Ureter (tissue), 1 donor: ENCODE measurements around the gene FLRT1. TPM values are rescaled to one million over a fixed set of nuclear protein-coding genes. Genes with fewer than 3 reads are reported as not detected.

ENCODE experiments used
- DNase-seq: peaks from one replicate; pipeline ENCODE4 v3.0.0-alpha.2; 2020; ENCODE audit warnings: low spot score
- total RNA-seq: library from RNA; stranded (reverse); gene quantifications from one replicate; pipeline ENCODE4 v1.2.4, GENCODE V29; 2023
- donor health status: DM: yes; HTN: yes; CAD: no.

The FLRT1 gene, protein sequence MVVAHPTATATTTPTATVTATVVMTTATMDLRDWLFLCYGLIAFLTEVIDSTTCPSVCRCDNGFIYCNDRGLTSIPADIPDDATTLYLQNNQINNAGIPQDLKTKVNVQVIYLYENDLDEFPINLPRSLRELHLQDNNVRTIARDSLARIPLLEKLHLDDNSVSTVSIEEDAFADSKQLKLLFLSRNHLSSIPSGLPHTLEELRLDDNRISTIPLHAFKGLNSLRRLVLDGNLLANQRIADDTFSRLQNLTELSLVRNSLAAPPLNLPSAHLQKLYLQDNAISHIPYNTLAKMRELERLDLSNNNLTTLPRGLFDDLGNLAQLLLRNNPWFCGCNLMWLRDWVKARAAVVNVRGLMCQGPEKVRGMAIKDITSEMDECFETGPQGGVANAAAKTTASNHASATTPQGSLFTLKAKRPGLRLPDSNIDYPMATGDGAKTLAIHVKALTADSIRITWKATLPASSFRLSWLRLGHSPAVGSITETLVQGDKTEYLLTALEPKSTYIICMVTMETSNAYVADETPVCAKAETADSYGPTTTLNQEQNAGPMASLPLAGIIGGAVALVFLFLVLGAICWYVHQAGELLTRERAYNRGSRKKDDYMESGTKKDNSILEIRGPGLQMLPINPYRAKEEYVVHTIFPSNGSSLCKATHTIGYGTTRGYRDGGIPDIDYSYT
- 0.13 TPM for total RNA-seq

DNA sequence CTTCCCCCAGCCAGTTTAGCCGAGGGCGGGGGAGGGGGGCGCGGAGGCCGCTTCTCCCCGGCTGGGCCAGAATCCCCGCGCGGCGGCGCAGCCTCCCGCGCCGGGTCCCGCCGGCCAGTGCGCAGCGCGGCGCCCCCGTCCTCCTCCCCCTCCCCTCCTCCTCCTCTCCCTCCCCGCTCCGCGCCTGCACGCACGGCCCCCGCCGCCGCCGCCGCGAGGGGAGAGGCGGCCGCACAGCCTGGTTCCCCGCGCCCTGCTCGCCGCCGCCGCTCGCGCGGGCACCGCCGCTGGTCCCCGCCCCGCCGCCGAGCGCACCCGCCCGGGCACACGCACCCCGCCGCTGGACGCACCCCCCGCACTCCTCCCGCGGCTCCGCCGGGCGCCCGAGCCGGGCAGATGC is at the start of gene FLRT1:
Gene FLRT1 (plus strand): TSS at position 356 of the 400 bp plus-strand sequence. CDS start 80,337 bp downstream, outside the sequence.
- DNase-seq = no peak

DNA sequence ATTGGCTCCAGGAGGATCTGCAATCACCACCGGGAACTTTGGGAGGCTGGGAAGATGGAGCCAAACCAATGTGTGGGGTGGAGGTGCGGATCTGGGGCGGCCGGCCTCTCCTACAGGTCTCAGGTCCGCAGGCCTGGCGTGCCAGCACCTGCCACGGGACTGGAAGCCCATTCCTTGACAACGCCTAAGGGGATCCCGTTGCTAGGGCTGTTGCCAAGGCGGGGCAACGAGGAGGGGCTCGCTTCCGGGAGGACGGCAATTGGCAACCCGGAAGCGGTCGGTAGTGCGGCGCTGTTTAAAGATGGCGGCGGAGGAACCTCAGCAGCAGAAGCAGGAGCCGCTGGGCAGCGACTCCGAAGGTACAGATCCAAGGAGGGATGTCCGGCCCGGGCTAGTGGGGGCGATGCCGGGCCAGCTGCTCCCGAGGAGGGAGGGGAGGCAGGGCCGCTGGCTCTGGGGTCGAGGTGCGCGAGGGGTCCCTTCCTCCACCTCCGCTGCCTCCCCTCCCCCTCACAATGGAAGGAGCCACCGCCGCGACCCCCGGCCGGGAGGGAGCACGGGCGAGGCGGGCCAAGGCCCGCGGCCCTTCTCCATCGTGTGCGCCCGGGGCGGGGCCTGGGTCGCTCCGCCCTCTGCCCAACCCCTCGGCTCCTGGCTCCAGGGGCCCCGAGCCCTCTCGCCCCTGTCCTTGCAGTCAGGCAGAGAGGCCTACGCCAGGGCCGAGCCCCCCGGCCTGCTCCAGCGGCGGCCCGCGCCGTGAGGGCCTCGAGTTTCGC is 49.4 kb upstream of the FLRT1 start, which contains the start of gene OTUB1:
Gene OTUB1 (plus strand): TSS at position 283 of the 776 bp plus-strand sequence. CDS start 19 bp downstream, at position 302.
- peak; percentile 94 for DNase-seq

DNA sequence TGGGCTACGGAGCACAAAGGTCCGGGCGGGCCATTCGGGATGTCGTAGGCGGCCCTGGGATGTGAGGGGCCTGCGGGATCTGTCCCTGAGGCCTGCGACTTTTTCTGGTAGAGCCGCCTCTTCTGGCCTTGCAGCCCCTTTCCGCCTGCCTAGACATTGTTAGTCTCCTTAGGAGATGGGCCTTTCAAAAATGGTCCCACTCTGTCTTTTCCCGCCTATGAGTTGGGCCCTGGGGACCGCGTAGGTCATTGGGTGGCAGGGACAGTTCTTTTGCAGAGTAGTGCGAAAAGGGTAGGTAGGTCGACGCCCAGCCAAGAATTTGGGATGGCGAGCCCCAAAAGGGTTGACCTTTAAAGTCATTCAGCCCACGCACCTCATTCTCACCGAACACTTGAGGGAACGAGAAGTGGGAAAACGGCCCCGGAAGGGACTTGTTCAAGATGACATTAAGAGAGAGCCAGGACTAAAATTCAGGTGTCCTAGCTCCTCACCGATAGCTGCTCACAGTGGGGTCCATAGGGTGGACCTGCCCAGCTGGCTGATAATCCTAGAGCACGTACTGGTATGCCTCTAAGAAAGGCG is 48.7 kb upstream of the FLRT1 start:
- DNase-seq = no peak

DNA sequence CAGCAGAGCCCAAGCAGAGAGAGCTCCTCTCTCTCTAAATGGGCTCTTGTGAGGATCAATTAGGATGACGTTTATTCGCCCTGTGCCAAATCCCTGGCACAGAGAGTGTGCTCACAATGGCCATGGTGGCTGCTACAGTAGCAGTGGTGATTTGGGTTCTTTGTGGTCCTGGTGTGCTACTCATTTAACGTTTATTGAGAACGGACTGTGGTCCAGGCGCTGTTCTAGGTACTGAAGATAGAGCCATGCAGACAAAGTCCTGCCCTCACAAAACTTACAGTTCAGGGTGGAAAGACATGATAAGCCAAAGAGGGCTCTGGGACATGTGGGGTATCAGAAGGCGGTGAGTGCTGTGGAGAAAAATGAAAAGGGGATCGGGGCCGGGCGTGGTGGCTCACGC is 44.2 kb upstream of the FLRT1 start:
- no peak for DNase-seq

DNA sequence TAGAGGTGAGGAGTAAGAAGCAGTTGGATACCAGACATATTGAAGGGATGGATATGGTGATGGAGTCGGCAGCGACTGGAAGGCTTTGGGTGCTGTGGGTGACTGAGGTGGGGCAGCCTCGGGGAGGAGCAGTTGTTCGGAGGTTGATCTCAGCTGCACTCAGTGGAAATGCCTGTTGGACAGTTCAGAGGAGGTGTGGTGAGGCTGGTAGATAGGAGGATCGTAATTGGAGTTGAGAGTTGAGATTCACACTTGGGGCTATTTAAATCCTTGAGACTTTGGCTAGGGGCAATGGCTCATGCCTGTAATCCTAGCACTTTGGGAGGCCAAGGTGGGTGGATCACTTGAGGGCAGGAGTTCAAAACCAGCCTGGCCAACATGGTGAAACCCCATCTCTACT is 42.6 kb upstream of the FLRT1 start:
- DNase-seq = no peak

DNA sequence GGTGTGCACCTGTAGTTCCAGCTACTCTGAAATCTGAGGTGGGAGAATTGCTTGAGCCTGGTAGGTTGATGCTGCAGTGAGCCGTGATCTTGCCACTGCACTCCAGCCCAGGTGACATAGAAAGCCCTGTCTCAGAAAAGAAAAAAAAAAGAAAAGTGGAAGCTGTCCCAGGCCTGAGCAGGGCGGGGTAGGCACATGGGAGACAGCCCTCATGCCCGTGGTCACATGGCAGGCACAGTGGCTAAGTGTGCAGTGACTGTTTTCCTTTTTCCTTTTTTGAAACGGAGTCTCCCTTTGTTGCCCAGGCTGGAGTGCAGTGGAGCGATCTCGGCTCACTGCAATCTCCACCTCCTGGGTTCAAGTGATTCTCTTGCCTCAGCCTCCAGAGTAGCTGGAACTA is 41.7 kb upstream of the FLRT1 start:
- DNase-seq = no peak

DNA sequence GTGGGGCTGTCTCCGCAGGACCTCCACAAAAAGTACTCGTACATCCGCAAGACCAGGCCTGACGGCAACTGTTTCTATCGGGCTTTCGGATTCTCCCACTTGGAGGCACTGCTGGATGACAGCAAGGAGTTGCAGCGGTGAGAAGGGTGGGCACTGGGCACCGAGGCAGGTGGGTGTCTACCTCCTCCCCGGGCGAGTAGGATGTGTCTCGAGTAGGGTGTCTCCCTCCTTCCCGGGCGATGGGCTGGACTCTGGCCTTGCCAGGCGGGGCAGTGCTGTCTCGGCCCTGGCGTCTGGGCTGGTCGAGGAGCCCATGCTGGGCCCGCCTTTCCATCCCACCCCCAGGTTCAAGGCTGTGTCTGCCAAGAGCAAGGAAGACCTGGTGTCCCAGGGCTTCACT is 39.2 kb upstream of the FLRT1 start:
- DNase-seq = no peak

DNA sequence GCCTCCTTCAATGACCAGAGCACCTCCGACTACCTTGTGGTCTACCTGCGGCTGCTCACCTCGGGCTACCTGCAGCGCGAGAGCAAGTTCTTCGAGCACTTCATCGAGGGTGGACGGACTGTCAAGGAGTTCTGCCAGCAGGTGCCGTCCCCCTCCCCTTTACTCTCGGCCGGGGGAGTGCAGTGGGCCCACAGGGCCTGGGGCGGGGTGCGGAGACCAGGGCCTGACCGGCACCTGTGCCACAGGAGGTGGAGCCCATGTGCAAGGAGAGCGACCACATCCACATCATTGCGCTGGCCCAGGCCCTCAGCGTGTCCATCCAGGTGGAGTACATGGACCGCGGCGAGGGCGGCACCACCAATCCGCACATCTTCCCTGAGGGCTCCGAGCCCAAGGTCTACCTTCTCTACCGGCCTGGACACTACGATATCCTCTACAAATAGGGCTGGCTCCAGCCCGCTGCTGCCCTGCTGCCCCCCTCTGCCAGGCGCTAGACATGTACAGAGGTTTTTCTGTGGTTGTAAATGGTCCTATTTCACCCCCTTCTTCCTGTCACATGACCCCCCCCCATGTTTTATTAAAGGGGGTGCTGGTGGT is 38.5 kb upstream of the FLRT1 start:
- DNase-seq = no peak

DNA sequence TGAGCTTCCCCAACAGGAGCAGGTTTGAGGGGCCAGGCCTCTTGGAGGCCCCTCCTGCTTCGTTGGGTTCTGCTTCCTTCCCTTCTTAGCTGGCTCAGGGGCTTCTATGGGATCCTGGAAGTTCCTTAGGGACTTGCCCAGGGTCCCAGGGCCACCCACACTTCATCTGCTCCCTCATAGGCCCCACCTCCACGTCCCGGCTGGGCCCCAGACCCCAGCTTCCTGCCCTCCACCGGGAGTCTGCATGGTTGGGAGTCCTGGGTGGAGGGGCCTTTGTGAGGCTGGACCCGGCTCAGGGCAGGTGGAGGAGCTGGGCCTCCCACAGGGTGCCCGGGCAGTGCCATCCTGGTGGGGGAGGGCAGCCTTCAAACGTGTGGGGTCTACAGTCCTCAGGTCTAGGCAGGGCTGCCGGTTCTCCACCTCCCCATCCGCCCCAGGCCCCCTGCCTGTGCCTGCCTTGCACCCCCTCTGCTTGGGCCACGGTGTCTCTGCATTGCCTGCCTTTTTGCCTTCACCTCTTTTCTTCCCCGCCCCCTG is 37.9 kb upstream of the FLRT1 start:
- no peak for DNase-seq

DNA sequence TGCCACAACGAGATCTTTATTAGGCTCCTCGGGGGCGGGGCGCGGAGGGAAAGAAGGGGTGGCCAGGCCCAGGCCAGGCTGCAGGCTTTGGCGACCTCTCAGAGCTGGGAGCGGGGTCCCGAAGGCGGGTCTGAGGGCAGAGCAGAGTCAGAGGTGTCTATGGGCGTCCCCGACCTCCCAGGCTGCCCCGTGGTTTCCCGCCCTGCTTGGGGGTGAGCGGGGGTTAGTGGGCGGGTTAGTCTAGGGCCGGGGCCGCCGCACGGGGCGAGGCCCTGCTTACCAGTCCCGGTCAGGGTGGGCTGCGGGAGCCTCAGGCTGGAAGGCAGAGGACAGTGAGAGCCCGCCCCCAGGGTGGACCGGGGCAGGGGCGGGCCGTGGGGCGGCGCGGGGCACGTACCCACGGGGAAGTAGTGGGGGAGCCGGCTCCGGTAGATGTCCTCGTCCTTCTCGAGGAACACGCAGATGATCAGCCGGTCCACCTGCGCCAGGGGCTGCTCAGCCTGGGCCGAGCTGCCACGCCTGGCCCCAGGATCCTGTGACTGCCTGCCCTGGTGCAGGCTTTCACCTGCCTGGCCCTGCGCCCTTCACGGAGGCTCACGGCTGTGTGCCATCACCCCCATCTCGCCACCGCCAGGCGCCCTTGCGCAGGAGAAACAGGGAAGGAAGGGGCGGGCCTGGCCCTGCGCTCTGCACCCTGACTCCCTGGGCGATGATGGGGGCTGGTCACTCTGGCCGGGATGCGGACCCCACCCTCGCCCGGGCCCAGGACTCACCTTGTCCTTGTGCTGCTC is 37.0 kb upstream of the FLRT1 start:
- DNase-seq = peak; percentile 49

DNA sequence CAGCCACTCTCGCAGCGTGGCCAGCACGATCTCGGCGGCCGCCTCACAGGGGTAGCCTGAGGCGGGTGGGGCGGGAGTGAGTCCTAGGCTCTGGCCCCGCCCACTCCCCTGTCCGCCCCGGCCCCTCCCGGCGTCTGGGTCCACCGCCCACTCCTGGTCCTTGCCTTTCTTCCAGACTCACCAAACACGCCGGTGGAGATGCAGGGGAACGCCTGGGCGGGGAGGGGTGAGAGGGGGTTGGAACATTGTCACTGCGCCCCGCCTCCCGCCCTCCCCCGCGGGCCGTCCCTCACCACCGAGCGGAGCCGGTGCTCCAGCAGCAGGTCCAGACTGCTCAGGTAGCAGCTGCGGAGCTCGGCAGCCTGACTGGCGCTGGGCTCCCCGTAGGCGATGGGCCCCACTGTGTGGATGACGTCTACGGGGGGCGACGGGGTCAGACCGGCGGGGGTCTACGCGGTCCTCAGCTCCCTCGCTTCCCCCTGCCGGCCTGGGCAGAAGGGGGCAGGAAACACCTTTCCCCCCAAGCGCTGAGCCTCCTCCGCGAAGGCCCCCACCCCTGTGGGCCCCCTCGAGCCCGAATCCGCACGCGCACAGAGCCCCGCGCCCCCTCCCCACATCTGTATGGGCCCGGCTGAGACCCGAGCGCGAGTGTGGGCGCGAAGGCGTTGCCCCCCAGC is 36.2 kb upstream of the FLRT1 start:
- DNase-seq = peak; percentile 87

DNA sequence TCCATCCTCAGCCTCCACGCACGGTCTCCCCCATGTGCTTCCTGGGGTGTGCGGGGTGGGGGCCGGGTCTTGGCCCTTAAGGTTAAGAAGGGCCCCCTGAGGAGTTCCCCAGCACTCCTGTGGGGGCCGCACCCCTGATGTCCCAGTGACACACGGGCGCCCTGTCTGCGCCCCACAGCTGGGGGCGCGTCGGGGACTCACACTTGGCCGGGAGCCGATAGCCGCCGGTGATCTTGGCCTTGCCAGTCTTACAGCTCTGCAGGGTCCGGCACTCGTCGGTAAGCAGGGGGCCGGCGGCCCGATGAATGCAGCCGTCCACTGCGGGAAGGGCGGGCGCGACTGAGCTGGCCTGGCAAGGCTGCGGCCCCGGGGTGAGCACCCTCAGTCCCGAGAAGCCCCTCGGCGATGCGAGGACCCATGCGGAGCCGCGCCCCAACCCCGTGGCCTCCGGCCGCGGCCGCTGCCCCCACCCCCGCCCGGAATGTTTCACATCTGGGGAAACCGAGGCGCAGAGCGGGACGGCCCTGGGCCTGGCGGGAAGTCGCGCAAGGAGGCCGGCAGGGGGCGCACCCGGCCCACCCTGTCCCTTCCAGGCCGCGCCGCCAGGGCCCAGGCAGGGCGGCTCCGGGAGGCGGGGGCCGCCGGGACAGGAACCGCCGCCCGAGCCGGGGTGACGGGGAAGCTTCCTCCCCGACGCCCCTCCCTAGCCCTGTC is 35.5 kb upstream of the FLRT1 start:
- peak; percentile 65 for DNase-seq

DNA sequence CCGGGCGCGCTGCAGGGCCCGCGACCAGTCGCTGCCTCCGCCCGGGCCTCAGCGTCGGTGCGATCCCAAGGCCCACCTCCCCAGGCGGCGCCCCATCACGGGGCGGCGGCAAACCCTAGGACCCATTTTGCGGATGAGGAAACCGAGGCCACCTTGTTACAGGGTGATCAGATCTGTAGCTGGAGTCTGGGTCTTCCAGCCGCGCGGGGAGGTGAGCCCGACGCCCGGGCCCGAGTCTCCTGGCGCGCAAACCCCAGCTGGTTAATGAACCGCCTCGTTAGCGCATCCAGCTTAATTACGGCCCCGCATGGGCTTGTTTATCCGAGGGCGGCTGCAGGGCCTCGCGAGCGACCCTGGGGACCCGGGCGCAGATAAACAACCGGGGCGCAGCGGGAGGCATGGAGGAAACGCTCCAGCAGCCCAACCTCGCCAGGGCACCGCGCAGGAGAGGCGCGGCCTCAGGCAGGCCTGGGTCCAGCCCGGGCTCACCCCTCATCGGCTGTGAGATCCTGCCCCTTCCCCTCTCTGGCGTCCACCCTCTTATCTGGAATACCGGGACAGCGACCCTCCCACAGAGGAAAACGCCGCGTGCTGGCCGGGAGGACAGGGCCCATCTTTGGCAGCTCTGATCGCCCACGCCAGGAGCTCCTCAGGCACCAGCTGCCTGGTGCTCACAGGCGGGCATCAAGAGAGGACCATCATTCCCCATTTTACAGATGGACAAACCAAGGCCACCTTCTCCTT is 34.8 kb upstream of the FLRT1 start:
- DNase-seq = no peak

DNA sequence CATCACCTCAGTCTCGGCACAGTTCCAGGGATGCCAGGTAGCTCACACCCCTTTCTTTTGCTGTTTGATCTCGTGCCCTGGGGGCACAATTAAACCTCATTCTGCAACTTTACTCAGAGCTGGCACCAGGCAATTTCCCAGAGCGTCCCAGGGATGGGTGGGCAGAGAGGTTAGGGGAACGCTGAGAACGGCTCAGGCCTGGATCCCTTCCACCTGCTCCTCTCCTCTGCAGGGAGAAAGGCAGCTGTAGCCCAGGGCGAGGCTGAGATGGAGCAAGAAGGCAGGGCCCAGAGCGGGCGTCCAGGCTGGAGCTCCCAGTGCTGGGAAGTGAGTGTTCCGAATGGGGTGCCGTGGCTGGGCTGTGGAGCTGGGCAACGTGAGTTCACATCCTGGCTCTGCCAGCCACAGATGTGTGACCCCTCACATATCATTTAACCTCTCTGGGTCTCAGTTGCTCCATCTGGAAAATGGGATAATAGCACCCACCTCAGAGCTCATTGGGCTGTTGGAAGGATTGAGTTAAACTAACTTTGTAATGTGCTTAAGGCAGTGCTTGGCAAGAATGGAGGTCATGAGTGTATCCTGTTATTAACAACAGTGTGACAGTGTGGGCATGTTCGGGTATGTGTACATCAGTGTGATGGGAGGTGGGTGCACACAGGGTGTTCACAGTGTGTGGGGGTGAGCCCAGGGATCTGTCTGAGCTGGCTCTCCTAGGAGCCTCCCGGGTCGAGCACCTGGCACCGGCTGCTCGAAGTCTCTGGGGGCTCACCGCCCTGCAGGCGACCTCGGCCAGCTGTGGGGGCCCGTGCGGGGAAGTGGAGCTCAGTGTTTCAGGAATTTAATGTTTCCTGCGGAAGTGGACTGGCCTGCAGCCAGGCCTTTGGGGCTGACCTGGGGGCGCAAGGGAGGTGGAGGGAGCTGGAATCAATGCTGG is 34.0 kb upstream of the FLRT1 start:
- no peak for DNase-seq

DNA sequence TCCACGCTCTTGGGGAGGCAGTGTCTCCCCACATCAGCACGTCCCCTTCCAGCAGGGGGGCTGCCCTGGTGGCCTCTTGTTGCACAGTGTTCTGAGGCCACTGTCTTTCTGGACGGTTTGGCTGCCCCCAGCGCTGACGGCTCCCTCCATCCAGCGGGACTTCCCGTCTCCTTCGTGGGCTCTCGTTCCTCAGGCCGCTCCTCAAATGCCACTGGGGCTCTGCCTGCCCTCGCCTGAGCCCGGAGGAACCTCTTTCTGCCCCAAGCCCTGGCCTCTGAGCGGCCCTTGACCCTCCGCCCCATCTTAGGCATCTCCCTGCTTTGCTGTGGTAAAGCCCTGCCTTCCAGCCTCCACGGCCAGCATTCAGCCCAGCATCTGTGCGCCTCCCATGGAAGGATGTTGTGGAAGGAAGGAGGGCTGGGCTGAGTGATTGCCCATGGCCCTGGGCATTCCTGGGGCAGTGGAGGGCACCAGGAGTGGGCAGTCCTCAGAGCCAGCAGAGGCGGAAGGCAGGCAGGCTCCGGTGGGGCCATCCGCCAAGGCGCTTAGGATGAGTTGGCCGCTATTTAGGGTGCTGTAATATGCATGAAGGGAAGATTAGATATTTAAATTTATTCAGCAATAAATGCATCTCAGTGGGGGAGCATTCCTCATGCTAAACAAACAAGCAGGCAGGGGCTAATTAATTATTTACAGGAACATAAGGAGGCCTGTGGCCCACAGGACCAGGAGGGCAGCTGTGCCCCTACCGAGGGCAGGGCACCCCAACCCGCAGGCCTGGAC is 31.7 kb upstream of the FLRT1 start:
- DNase-seq = no peak

DNA sequence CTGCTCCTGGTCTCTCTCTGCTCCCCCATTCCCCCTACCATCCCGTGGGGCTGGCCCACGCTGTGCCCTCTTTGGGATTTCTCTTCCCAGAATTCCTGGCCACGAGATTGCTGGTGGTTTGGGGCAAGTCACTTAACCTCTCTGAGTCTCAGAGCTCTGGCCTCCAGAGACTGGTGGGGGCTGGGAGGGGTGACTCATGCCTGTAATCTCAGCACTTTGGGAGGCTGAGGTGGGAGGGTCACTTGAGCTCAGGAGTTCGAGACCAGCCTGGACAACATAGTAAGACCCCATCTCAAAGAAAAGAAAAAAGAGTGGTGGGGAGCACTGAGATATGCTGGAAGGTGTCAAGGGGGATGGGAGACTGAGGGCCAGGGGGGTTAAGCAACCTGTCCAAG is 31.1 kb upstream of the FLRT1 start:
- DNase-seq = no peak

DNA sequence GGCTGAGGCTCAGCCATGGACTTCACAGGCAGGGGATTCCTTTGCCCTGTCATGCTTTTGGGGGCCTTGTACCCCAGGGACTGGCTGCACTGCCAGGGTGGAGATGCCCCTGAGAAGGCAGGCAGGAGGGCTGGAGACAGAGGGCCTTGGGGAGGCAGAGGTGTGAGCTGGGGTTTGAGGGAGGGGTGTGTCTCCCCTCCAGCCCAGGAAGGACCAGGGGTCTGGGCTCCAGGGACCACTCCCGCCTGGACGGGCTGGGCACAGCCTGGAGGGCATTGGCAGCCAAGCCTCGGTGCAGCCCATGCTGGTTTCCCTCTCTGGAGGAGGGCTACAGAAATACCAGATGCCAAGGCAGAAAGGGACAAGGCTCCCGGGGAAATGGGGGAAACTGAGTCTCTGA is 30.0 kb upstream of the FLRT1 start:
- no peak for DNase-seq
